WTC11 (cell line): ENCODE data around the gene SYNGR1.

Source experiments
- ATF3 ChIP-seq: sonication (generic); formaldehyde crosslinking; conservative IDR thresholded peaks from 2 replicates; pipeline ENCODE4 v1.8.1; 2022; ENCODE audit warnings: mild to moderate bottlenecking, missing genetic modification reagents
- CBFB ChIP-seq: sonication (generic); formaldehyde crosslinking; IDR thresholded peaks from 2 replicates; pipeline ENCODE4 v1.8.1; 2022; ENCODE audit warnings: mild to moderate bottlenecking, low read depth, missing genetic modification reagents
- CREB1 ChIP-seq: sonication (generic); formaldehyde crosslinking; IDR thresholded peaks from 2 replicates; pipeline ENCODE4 v1.8.0; 2023; ENCODE audit warnings: mild to moderate bottlenecking, missing genetic modification reagents
- CTCF ChIP-seq: fragments of 200-600 bp; IDR thresholded peaks from 2 replicates; pipeline ENCODE4 v1.8.0; 2022; ENCODE audit warnings: antibody characterized with exemption
- ELF4 ChIP-seq: sonication (generic); formaldehyde crosslinking; IDR thresholded peaks from 2 replicates; pipeline ENCODE4 v1.8.1; 2022; ENCODE audit warnings: low read depth, mild to moderate bottlenecking, moderate library complexity, missing genetic modification reagents
- ESRRA ChIP-seq: sonication (generic); formaldehyde crosslinking; IDR thresholded peaks from 2 replicates; pipeline ENCODE4 v1.8.1; 2022; ENCODE audit warnings: mild to moderate bottlenecking, missing genetic modification reagents, borderline replicate concordance
- HMGA2 ChIP-seq: fragments of 250-450 bp; sonication (Bioruptor Pico); IDR thresholded peaks from 2 replicates; pipeline ENCODE4 v1.4.0; 2021; ENCODE audit warnings: mild to moderate bottlenecking, moderate library complexity
- MAX ChIP-seq: sonication (generic); formaldehyde crosslinking; IDR thresholded peaks from 2 replicates; pipeline ENCODE4 v1.8.0; 2022; ENCODE audit warnings: mild to moderate bottlenecking, missing genetic modification reagents
- NR1H2 ChIP-seq: sonication (generic); formaldehyde crosslinking; IDR thresholded peaks from 2 replicates; pipeline ENCODE4 v1.9.0; 2021; ENCODE audit warnings: mild to moderate bottlenecking, moderate library complexity, missing genetic modification reagents
- RORB ChIP-seq: fragments of 250-450 bp; sonication (Bioruptor Pico); IDR thresholded peaks from 2 replicates; pipeline ENCODE4 v1.9.0; 2021; ENCODE audit warnings: mild to moderate bottlenecking
- ZNF121 ChIP-seq: sonication (generic); formaldehyde crosslinking; IDR thresholded peaks from 2 replicates; pipeline ENCODE4 v1.8.0; 2023; ENCODE audit warnings: missing genetic modification reagents
- ZNF219 ChIP-seq: sonication (generic); formaldehyde crosslinking; IDR thresholded peaks from 2 replicates; pipeline ENCODE4 v1.8.0; 2023; ENCODE audit warnings: missing genetic modification reagents, mild to moderate bottlenecking, borderline replicate concordance
- ZNF263 ChIP-seq: sonication (generic); formaldehyde crosslinking; IDR thresholded peaks from 2 replicates; pipeline ENCODE4 v1.8.1; 2022; ENCODE audit warnings: low read depth, mild to moderate bottlenecking, moderate library complexity, missing genetic modification reagents
- TF ChIP-seq, protein P1 (sequence below): sonication (generic); formaldehyde crosslinking; IDR thresholded peaks from 2 replicates; pipeline ENCODE4 v1.8.0; 2022; ENCODE audit warnings: mild to moderate bottlenecking, missing genetic modification reagents

DNA sequence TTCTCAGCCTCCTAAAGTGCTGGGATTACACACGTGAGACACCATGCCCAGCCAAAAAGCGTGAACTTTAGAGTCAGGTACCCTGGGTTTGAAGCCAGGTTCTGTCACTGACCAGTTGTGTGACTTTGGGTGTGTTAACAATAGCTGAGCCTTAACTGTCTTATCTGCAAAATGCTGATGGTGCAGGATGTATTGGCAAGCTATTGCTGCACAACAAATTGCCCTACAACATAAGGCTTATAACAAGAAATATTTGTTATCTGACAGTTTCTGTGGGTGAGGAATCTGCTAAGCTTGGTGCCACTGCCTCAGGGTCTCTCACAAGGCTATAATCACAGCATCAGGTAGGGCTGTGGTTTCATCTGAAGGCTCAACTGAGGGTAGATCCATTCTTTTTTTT is 21.9 kb downstream of the SYNGR1 start:
- TF ChIP-seq CREB1 (CRISPR knock-in tag): no peak
- no peak for TF ChIP-seq CBFB (CRISPR knock-in tag)
- no peak for TF ChIP-seq NR1H2 (CRISPR knock-in tag)
- TF ChIP-seq CTCF: no peak
- TF ChIP-seq MAX: no peak
- no peak for TF ChIP-seq ZNF121 (CRISPR knock-in tag)
- no peak for TF ChIP-seq ZNF219
- TF ChIP-seq ATF3: no peak
- no peak for TF ChIP-seq ESRRA
- TF ChIP-seq ZNF263 (CRISPR knock-in tag): no peak
- no peak for TF ChIP-seq HMGA2 (CRISPR knock-in tag)
- no peak for TF ChIP-seq RORB (CRISPR knock-in tag)
- TF ChIP-seq ELF4 (CRISPR knock-in tag): no peak
- TF ChIP-seq, protein P1, sequence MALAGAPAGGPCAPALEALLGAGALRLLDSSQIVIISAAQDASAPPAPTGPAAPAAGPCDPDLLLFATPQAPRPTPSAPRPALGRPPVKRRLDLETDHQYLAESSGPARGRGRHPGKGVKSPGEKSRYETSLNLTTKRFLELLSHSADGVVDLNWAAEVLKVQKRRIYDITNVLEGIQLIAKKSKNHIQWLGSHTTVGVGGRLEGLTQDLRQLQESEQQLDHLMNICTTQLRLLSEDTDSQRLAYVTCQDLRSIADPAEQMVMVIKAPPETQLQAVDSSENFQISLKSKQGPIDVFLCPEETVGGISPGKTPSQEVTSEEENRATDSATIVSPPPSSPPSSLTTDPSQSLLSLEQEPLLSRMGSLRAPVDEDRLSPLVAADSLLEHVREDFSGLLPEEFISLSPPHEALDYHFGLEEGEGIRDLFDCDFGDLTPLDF (CRISPR knock-in tag): no peak
